GM19397 (cell line): ENCODE data around the gene CEP164.
"Not testable (repeated sequence)": the region's sequence is repeated elsewhere in the genome, so short reads cannot be mapped to it uniquely, and the experiment has no call there.

Experiments
- ATAC-seq: cut with Tn5 transposase; IDR thresholded peaks from one replicate; pipeline ENCODE4 v1.9.1; 2021; ENCODE audit warnings: mild to moderate bottlenecking, moderate library complexity; ENCODE audit not compliant: unreplicated experiment

CEP164 gene

DNA sequence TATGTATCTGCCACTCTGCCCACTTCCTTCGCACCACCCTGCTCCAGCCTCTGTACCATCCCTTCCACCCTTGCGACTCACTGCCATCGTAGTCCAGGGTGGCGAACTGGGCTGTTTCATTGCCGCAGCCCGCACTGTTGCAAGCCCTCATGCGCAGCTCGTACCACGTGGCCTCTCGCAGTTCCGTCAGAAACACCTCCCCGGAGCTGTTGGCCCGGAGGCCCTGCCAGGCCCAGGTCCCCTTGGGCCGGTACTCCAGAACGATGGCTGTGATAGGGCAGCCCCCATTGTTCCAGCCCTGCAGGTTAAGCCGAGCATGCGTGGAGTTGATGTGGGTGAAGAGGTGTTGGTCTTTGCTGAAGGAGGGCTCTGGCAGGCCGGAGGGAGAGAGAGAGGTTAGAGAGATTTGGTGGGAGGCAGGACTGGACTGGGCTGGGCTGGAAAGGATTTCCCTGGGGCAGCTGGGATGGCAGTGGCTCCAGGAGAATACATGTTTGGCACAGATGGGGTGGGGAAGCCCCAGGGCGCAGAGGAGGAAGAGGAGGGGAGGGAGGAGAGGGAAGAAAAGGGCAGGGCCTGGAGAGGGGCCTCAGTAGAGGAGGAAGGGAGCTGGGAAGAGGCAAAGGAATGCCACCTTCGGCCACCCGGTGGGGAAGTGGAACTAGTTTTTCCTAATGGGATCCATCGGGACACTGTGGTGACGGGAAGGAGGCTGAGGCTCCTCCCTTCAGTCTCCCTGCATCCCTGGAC lies 109.6 kb downstream of the CEP164 start:
- ATAC-seq = no peak

DNA sequence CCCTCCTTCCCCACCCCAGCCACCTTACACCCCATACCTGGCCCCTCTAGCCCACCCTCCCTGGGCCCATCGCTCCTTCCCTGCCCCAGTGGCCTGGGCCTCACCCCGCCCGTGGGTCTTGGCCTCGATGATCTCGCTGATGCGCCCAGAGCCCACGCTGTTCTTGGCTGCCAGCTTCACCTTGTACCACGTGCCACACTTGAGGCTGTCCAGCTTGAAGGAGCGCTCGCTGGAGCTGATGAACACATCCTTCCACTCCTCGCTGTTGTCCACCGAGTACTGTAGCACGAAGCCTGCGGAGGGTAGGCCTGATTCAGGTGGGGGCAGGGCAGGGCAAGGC lies 110.1 kb downstream of the CEP164 start:
- ATAC-seq = no peak

DNA sequence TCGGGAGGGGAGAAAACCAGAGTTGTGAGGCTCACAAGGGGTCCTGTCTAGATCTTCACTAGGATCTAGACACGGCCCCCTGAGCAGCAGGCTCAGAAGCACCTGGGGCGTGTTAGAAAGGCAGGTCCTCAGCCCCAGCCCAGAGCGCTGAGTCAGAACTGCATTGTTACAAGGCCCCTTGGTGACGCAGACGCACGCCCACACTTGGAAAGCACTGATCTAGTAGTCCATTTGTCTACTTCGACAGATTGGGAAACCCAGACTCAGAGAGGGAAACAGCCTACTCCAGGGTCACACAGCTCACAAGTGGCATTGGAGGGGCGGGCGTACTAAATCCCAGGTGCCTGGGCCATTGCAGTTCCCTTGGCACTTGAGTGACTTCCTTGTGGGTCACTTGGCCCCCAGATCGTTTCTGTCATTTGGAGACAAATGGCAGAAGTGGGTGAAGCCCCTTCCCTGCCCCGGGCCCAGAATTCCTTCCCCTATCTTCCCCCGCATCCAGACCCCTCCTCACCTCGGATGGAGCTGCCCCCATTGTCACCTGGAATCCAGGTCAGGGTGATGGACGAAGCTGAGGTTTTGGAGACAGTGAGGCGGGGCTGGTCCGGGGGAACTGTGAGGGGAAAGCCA lies 110.8 kb downstream of the CEP164 start:
- no peak for ATAC-seq

DNA sequence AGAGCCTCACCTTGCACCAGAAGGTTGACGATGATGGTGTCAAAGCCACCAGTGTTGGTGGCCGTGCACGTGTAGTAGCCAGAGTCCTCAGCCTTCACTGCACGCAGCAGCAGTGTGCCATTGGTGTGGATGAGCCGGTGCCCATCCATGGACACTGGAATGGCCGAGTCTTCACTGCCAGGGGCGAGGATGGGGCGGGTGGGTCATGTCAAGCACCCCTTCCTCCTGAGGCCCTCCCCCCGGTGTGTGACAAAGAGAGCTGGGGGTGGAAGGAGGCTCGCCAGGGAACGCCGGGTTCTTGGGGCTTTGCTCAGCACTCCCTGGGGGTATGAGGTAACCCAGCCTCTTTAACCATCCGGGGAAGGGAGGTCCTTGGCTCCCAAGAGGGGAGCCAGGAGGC lies 111.6 kb downstream of the CEP164 start:
- no peak for ATAC-seq

DNA sequence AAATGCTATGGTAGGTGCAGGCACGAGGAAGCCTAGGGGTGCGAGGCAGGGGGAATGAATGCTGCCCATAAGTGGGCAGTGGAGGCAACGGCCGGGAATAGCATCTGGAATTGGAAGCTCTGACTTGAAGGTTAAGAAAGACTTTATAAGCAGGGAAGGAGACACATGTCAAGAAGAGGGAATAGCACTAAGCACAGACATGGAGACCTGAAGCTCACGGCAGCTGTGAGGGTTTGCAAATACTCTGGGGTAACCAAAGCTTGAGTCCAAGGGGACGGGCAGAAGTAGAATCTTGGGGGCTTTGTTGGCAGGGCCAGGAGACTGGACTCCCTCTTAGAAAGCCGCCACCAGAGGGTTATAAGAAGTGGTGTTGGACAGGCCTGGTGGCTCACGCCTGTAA lies 112.6 kb downstream of the CEP164 start:
- ATAC-seq = no peak

DNA sequence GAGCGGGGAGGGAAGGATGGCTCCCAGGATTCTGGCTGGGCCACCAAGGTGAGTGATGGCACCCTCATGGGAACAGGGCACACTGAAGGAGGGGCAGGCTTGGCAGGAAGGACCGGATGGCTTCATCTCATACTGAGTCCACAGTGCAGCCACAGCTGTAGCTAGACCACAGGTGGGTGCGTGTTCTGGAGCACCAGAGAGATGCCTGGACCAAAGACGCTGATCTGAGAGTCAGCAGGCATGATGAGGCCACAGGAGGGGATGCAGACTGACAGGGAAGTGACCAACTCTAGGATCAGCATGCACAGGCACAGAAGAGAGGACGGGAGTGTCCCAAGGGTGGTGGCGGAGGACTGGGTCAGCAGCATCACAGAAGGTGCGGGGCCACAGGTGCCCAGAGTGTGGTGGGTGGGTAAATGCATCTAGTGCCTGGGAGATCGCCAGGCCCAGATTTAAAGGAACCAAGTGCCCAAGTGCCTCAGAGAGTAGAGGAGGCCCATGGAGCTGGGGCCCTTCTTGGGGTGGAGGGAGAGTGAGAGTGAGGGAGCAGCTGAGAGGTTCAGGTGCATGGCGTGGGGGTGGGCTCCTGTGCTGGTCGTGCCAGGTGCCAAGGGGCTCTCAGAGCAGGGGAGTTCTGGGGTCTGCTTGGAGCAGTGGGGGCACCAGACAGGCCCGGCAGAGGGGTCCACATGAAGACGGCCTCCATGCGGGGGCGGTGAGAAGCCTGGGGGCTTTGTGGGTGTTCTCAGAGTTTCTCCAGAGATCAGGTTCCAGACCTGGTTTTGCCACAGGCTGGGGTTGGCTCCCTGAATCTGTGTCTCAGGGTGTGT lies 113.7 kb downstream of the CEP164 start:
- no peak for ATAC-seq

DNA sequence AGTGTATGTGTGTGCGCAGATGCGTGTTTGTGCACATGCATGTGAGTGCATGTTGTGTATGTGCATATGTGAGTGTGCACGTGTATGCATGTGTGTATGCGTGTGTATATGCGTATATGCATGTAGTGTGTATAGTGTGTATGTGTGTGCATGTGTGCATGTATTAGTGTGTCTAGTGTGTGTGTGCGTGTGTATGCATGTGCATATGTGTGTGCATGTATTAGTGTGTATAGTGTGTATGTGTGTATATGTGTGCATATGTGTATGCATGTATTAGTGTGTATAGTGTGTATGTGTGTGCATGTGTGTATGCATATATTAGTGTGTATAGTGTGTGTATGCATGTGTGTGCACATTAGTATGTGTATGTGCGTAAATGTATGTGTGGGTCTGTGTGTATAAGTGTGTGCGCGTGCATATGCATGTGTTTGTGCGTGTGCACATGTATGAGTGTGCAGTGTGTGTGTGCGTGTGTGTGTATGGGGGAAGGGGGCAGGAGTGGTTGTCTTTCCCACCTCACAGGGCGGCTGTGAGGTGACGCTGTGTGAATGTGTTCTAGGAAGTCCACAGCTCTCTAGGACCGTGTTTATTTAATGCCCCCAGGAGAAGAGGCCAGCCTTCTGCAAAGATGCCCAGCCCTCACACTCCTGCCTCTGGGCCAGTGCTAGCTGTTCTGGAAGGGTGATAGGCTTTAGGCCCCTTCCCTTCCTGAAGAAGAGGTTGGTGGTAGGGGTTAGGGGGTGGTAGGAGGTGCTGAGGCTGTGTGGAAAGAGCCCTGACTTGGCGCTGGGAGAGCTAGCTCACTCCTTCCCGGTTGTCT lies 114.6 kb downstream of the CEP164 start:
- ATAC-seq = no peak

DNA sequence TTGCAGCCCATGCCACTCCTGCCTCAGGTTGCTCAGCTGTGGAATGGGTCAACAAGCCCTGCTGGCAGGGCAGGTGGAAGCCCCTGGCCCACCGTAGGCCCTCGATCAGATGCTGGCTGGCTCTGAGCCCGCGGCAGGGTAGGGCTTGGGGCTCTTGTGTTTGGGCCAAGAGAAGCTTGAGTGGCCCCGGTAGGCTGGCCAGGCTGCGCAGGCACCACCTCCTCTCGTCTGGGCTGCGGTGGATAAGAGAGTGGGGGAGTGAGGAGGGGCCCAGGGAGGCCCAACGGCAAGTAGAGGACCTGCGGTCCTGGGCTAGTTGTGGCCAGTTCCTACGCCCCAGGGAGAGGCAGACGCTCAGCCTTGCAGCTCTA lies 115.2 kb downstream of the CEP164 start:
- ATAC-seq = no peak

DNA sequence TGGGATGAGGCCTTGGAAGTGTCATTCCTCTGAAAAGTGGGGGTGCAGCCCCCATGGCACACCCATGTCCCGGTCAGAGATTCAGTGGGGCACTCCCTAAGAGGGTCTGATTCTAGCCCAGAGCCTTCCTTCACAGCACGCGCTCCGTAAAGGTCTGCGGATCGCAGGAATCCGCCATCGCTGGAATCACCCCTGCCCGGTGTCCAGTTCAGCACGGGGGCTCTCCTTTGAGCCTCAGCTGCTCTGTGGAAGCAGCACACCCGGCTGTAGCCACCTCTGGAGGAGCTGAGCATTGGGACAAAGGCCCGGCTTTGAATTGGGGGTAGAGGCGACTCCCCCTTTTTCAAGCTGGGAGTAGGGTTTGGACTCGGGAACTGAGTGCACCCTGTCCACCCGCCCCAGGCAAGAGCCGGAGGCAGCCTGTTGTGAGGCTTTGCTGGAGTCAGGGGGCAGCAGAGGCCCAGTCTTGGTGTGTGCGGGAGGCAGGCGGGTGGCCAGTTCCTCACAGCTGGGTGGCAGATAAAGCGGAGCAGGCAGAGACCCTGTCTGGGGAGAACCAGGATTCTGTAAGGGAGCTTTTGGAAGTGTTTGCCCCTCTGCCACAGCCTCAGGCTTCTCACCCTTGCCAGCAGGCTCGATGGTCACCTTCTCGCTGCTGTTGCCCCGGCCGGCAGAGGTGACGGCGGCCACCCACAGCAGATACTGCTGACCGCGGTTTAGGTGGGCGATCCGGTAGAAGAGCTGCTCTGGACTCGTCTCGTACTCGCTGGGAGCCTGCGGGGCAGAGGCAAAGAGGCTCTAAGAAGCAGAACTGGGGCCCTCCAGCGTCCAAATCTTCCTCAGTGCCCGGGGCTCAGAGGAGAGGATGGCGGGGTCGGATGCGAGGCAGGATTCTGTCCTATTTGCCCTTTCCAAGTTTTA lies 115.9 kb downstream of the CEP164 start:
- no peak for ATAC-seq

DNA sequence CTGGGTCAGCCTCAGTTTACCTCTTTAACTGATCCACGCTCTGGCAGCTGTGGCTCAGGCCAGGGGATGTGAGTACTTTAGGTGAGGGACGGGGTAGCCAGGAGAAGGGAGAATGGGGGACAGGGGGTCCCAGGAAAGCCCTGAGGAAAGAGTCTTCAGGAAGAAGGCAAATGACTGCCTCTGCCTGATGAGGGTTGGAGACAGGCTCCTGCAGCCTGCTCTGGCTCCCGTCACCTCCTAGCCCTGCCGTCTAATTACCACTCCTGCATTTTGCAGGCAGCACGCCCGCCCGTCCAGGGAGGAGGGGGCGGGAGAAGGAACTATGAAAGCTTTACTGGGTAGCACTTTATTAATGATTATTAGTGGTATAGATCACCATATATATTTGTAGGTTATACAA lies 116.6 kb downstream of the CEP164 start:
- no peak for ATAC-seq

DNA sequence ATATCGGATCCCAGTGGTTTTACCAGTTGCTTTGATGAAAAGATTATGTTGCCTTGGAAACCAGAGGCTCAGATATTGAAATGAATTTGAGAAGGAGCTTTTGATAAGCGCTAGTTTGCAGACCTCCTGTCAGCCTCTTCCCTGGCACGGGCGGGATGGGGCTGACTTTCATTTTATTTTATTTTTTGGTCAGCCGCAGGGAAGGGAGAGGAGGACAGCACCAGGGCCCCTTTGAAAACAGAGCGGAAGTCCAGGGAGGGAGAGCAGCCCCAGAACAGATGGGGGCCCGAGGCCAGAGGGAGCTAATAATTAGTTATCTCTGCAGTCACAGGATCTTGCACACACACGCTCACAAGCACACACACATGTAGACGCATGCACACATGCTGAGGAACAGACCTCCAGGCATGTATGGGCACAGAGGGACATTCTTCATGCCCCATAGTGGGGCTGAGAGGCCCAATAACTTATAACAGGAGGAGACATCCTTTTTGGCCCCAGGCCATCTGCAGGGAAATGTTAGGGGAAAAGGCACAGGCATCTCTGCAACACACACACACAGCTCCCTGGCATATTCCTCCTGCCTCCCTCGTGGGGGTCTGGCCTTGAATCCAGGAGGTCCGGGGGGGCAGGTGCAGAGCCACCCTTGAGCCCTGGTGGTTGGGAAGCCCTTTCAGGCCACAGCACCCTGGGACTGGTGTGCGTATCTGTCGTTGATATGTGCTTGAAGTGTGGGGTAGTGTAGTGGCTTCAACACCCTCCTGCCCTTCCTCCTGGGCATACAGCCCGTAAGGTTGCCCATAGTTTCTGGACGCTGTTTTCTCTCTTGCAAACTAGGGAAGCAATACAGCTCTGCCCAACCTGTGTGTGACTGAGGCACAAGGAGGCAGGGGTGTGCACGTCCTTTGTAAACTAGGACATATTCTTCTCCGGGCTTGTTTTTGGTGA lies 117.3 kb downstream of the CEP164 start:
- ATAC-seq = no peak

DNA sequence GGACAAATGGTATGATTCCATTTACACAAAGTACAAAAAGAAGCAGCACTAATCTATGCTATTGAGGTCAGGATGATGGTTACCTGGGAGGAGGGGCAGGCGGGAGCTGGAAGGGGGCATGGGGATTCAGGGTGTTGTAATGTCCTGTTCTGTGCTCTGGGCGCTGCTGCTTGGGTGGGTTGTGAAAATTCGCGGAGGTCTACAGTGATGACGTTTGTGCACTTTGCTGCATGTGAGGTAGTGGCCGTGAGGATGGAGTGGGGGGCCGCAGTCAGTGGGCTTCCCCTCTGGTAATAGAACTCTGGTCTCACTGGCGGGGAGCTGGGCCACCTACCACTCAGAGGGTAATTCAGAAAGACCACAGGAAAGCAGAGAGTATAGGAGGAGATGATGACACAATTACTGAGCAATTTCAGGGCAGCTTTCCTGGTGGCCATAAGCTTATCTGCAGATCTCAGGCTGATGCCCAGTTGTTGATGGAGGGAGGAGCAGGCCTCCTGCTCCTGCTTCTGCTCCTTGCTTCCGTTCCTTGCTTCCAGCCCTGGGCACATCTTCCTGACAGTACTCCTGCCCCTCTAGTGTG lies 121.5 kb downstream of the CEP164 start:
- ATAC-seq = no peak

DNA sequence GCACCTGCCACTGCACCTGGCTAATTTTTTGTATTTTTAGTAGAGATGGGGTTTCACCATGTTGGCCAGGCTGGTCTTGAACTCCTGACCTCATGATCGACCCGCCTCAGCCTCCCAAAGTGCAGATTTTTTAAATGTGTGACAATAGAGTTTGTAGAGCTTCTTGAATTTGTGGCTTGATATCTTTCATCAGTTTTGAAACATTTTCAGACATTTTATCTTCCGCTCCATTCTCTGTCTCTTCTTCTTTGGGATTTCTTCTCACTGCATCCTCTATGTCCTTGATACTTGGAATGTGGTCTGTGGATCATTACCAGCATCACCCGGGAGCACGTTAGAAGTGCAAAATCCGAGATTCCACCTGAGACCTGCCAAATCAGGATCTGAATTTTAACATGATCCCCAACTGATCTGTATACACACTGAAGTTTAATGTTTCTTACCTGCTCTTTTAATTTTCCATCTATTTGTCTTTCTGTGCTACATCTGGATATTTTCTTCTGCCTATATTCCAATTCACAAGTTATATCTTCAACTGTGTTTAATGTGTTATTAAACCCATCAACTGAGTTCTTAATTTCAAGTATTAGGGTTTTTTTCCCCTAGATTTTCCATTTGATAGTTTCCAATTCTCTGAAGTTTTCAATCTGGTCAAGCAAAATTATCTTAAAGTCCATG lies 126.4 kb downstream of the CEP164 start:
- no peak for ATAC-seq

DNA sequence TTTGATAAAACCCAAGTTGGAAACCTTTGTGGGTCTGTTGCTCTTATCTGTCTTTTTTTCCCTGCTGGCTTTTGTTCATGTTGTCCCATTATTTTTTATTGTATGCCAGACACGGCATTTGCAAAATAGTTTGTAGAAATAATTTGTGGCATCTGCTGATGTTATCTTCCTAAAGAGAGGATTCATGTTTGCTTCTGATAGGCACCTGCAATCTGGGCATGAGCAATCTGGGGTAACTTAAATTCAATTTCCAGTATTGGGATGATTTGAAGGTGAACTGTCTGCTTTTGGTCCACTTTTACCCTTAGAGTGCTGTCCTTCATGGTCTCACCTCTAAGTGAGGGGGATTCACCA lies 126.9 kb downstream of the CEP164 start:
- no peak for ATAC-seq

DNA sequence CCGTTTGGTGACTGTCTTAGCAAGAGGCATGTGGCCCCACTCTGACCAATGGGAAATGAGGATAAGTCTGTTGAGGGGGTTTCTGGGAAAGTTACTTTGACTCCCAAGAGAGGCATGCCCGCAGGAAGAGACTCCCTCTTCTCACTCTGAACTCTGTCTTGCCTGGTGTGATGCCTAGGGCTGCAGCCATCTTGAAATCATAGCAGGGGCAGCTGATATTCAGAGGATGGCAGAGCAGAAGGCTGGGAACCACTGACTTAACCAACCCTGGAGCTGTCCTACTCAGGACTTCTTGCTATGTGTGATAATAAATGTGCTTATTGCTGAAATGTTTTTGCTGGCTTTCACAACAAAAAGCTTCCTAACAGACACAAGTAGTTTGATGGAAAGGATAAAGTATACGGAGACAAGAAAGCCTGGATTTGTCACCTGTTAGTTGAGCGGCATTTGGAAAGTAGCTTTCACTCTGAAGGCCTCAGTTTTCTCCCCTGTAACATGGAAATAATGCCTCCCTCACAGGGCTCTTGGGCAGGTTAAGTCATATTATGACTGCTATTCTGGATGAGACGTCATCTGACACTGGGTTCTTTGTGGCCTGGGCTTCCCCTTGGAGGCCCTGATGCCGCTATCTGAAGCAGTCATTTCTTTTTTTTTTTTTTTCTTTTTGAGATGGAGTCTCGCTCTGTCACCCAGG lies 128.5 kb downstream of the CEP164 start:
- no peak for ATAC-seq

DNA sequence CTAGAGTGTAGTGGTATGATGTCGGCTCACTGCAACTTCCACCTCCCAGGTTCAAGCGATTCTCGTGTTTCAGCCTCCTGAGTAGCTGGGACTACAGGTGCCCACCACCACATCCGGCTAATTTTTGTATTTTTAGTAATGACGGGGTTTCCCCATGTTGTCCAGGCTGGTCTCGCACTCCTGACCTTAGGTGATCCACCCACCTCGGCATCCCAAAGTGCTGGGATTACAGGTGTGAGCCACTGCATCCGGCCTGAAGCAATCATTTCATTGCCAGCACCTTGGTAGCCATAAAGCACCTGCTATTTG lies 129.0 kb downstream of the CEP164 start:
- ATAC-seq = not testable (repeated sequence)

DNA sequence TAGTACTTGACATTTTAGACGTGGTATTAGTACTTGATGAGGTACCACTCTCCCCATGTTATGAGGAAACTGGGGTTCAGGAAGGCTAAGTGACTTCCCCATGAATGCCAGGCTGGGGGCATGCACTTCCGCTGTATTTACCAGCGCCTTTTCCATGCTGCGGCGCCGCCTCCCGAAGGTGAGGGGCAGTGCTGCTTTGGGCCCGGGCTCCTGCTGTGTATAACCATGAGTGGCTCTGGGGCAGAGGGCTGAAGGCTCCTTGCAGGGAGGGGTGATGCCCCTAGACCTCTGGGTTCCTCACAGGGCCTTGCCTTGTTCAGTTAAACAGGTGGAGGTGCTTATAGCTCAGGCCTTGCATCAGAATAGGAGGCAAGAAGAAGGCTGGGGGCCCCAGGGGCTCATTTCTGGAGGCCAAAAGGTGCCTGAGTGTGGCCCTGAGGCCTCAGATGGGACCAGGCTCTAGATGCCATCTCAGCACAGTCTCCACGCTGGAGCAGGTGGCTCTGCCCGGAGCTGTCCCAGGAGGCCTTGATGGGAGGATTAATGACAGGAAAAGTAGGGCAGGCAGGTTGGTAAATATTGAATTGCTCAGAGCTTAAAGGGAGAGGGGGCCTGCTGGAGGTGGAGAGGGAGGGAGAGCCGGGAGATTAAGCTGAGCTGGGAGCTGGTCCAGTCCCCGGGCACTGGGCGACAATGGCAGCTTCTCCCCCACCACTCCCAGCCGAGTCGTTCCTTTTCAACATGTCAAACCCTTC lies 129.6 kb downstream of the CEP164 start:
- ATAC-seq = no peak
